HG02798 (cell line): Measurements from ENCODE around the gene UVRAG.

ENCODE experiments used
- ATAC-seq: cut with Tn5 transposase; IDR thresholded peaks from one replicate; pipeline ENCODE4 v1.9.1; 2021; ENCODE audit warnings: mild to moderate bottlenecking; ENCODE audit not compliant: unreplicated experiment, poor library complexity

UVRAG gene

DNA sequence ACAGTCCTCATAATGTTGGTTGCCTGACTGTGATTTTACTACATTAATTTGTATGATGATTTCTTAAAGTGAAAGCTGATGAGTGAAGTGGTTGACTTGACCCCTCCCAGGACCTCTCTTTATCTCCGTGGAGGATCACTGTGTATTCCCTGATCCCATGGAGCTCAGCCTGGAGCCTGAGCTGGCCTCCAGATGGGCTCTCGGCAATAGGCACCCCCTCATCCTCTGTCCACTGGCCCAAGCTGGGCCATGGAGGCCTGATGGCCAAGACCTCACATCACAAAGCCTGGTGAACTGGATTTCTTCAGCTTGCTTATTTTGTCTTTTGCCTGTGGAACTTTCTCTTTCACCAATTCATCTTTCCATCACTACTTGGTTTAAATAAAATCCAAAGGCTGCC, 316.1 kb downstream of the UVRAG start:
- ATAC-seq: no peak

DNA sequence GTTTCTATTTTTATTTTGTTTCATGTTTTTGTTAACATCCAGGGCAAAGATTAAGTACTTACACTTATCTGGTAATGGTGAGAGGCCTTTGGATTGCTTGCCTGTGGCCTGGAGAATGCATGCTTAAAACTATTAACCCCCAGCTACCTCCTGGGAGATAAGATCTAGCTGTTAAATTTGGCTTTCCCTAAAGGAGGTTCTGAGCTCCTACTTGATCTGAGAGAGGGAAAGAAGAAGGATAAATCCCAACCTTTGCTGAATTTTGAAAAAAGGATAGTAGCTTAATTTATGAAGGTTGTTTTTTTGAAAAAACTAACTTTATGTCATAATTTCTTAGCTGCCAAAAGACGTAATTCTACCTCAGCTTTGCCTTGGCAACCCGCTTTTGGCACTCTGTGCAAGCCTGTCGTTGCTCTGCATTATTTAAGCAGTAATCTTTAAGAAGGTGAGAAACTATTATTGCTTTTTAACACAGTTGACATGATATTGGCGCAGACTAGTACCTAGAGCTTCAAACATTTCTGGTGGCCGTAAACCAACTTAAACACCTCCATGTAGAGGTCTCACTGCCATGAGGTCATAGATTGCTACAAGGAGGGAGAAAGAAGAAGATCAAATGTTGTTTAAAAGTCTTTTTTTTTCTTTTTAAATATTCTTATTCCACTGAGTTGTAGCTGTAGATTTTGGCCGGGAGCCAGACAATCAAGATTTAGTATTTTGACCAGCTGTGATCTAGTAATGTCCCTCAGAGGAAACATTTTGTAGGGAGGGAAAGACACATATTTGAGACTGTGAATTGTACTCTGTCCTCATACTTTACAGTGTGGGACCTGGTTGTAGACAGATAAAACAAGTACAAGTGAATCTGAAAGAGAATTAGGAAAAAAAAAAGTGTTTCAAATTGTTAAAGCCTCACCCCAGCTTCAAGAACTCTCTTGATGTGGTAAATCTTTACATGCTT, 316.9 kb downstream of the UVRAG start:
- ATAC-seq: no peak

DNA sequence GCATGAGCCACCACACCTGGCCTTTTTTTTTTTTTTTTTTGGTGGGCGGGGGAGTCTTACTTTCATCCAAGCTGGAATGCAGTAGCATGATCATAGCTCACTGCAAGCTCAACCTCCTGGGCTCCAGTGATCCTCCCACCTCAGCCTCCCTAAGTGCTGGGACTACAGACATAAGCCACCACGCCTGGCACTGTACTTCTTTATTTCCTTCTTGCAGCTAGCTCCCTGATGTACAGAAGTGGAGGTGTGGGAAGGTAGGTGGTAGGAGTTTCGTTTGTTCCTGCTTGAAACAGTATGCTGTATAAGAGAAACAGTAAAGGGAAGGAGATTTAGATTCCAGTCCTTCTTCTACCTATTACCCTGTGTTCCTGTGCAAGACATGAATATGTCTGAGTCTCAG, 319.2 kb downstream of the UVRAG start:
- ATAC-seq: no peak

DNA sequence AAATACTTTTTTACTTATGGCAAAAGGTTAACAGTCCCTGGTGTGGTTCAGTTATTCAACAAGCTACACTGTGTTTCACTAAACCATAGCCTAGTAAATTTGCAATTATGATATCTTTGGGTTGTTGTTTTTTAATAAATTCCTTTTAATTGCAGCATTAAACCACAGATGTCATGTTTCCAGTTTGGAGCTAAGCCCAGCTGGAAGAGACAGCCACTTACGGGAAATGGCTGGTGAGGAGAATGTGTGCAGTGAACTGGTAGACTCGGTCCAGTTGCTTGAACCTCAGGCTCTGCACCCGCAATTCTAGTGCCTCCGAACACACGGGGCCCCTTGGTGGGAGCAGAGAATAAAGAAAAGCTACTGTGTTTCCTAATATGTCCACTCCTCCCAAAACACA, 320.5 kb downstream of the UVRAG start:
- ATAC-seq: no peak

DNA sequence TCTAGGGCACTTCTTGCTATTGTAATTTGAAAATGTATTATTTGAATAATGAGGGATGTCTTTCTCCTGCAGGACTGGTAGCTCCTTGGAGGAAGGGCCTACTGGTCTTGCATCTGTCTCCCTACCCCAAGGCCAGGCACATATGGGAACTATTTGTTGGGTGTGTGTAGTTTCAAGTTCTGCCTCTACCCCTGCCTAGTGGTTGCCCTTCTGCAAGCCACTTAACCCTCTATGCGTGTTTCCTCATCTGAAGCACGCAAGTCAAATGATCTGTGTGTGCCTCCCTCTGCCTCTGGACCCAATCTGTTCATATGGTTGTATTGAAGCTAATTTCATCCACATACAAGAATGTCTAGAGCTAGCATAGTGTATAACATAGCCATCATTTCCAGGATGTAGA, 324.3 kb downstream of the UVRAG start:
- no peak for ATAC-seq

DNA sequence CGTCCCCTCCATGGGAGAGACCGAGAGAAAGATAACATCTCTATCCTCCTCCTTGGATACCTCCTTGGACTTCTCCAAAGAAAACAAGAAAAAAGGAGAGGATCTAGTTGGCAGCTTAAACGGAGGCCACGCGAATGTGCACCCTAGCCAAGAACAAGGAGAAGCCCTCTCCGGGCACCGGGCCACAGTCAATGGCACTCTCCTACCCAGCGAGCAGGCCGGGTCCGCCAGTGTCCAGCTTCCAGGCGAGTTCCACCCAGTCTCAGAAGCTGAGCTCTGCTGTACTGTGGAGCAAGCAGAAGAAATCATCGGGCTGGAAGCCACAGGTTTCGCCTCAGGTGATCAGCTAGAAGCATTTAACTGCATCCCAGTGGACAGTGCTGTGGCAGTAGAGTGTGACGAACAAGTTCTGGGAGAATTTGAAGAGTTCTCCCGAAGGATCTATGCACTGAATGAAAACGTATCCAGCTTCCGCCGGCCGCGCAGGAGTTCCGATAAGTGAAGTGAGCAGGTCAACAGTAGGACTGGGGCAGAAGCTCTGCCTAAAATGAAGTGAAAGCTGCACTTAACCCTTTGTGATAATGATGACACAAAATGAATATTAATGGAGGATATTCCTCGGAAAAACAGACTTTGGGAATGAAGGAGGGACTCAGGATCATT, 326.0 kb downstream of the UVRAG start:
- ATAC-seq: no peak

DNA sequence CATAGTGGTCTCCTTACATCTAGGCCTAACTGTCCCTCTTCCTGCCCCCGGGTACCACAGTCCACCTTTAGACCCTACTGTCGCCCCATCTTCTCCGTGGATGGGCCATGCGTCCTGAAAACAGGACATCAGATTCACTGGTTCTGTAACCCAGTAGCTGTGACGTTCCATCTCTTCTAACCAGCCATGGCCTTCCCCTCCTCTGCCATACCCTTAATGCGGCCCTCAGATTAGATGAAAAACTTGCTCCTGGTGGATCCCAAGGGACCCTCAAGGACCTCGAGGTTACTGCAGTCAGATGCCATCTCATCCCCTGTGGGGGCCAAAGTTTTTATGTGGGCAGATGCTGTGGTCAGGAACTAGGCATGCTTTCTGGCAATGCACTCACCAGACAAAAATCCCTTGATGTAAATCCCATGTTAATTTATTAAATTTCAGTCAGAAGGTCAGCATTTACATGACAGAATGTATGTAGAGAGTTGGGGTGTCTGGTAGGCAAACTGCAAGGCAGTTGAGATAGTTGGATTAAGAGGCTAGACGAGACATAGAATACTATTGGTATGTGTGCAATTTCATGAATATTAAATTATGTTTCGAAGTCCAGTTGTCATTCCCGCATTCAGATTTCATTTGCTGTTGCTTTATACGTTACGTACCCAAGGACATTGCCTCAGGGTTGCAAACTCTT, 327.0 kb downstream of the UVRAG start:
- no peak for ATAC-seq

DNA sequence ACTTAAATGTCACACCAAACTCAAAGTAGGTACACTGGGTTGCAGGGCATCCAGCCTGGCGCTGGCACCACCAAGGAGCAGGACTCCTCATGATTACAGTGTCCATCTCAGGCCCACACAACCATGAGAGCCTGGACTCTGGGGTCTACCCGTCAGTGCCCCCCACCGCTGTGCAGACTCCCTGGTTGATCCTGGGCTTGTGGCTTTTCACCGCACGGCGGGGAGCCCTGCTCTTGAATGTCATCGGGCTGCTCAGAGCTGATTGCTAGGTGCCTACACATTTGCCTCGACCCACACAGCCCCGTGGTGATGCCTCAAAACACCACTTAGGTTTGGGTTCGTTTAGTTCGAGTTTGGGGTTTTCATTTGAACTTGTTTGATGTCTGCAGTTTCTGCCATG, 328.3 kb downstream of the UVRAG start:
- ATAC-seq: no peak

DNA sequence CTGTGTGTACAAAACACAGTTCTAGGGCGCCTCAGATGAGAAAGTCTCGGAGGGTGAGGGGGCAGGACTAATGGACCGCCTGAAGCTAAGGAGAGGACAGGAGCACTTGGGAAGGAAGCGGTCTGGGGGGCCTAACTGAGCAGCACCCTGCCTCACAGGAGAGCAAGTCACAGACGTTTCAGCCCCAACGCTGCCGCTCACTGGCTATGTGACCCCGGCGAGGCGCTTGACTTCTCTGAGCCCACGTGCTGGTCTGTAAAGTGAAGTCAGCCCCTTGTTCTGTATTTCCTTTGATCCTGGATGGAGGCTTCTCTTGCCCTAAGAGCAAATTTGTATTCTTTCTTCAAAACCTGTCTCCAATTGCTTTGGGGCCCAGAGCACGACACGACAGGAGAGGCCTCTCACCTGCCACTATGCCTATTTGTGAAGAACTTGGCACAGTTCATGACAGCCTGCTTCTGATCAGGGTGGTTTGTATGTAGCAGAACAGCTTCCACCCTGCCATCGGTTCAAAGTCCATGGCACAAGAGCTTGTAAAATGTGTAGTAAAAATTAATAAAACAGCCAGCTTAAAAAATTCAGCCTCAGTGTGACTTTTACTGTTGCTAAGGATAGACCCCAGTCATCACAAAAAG, 332.2 kb downstream of the UVRAG start:
- no peak for ATAC-seq

DNA sequence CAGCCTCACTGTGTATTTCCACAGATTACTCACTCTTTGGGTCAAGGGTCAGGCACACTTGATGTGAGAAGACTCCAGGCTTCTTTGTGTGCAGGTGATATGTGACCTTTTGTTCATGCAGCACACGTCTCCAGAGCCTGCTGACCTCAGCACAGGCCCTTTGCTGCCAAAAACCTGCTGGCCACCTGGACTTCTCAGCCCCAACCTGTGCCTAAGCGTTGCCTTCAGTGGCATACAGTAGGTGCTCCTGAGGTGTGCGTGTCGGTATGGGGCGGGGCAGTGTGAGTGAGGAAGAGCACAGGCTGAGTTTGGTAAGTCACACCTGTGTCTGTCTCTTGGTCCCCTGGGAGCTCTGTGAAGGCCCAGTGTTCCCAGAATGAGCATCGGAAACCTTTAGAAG, 333.2 kb downstream of the UVRAG start:
- no peak for ATAC-seq

DNA sequence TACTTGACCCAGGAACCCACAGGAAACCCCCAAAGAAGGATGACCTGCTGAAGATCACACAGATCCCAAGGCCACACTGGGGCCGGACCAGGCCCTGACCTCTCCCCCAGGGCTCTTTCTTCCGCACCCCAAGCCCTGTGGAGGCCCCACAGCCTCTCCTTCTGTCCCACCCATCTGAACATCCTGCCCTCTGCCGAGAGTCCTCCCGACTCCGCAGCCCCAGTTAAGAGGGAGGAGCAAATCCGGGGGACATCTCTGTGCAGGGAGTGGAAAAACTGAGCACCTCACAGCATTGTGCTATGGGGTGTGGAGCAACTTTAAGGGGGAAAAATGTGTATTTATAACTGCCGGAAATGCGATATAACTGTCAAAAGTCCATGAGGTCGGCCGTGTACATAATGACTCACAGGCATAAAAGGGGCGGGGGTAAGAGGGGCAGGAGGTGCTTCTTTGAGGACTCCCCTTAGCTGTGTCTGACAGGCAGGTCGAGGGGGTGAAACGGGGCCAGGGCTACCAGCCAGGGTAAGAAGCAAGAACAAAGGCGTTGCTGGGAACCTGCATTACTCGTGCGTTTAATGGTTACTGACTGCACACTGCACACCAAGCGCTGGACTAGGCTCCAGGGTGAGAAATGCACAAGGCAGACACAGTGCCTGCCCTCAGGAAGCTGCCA, 334.1 kb downstream of the UVRAG start:
- ATAC-seq: no peak

DNA sequence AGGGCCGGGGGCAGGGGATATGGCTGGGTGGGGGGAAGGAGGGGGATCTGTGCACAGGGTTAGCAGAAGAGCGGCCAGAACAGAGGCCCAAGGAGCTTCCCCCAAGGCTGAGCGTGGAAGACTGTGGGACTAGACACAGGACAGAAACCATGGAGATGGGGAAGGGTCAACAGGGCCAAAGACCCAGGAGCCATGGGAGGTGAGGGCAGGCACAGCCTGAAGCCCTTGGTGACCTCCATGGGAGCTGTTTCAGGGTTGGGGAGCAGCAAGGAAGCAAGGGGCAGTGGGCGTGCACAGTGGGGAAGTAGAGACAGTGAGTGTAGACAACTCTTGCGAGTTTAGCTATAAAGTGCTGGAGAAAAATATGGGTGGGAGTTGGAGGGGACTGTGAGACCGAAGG, 334.7 kb downstream of the UVRAG start:
- no peak for ATAC-seq

DNA sequence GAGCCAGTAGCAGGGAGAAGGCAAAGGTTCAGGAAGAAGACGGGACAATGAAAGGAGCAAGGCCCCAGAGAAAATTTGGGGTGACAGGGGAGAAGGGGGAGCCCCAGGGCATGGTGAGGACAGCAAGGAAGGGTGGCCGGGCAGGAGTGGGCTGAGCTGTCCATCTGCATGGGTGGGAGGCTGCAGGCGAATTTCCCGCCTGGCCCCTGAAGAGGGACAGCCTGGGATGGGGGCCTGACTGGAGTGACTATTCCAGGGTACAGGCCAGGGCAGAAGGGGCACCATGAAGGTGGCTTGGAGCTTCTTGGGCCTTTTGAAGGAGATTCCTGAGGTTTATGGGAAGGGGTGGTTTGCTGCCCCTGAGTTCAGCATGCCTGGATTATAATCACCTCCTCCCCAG, 335.1 kb downstream of the UVRAG start:
- no peak for ATAC-seq

DNA sequence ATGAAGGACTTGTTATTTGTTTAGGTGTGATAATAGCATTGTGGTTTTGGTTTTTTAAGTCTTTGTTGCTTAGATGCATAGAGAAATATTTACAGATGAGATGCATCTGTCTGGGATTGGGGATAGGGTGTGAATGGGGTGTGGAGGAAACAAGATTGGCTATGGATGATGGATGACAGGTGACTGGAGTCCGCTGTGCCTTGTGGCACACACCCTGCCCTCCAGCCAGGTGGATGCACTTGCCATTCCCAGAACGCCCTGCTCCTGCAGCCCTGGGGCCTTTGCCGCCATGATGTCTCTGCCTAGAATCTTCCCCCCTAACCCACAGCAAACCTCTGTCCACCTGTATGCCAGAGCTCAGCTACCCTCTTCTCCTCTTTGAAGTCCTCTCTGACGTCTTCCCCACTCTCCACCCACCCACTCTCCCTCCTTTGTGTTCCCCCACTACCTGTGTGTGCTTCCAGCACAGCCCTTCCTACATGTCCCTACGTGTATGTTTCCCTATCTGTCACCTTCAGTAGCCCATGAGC, 336.6 kb downstream of the UVRAG start:
- no peak for ATAC-seq

DNA sequence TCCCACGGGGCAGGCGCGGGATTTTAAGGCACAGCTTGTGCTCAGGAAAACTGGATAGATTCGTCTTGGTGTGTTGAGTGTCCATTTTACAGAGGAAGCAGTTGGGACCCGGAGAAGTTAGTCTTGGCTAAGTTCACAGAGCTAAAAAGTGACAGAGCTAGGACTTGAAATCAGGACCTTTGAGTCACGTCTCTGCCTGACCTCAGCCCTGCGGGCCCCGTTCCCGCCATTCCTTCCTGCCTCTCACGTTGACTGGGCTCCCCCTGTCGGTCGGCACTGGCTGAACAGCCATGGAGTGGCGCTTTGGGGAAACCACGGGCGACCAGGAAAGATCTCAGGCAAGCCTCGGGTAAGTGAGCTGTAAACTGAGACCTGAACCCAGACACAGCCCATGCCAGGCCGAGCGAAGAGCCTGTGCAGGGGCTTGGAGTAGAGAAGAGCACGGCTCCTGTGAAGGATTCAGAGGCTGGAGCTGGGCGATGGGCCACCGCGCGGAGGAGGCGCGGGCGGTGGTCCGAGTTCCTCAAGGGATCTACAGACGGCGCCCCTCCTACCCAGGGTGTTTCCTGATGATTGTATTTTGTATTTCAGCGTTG, 337.2 kb downstream of the UVRAG start:
- peak; percentile 65 for ATAC-seq

DNA sequence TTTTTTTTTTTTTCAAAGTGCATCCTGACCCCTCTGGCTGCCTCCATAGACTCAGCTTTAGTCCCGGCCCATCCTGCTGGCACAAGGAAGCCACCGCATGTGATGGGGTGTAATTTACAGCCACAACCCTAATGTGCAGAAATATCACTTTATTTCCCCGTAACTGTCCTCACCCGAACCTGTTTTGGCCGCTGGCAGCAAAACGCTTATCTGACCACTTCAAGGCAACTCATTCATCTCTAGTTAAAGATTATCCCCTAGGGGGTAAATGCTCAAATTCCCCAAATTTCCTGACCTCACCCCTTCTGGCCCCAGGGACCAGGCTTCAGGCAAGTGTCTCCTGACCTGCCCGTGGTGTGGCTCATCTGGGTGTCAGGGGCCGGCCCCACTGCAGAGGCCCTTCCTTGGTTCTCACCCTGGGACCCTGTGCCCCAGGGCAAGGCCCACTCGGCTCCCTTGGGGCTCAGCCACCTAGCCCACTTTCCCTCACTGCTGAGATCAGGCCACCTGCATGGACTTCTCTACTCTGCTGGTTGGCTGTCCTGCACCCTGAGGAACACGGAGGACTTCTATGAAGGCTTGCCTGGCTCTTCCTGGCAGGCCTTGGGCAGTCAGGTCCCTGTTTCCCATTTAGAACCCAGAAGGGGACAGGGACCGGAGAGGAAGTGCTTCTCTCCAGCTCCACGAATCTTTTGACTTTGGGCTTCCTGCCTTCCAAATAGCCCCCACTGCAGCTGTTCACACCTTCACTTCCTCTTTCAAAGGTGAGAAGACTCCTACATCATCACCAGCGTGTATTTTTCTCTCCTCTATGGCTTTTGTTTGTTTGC, 337.9 kb downstream of the UVRAG start:
- ATAC-seq: peak; percentile 61

DNA sequence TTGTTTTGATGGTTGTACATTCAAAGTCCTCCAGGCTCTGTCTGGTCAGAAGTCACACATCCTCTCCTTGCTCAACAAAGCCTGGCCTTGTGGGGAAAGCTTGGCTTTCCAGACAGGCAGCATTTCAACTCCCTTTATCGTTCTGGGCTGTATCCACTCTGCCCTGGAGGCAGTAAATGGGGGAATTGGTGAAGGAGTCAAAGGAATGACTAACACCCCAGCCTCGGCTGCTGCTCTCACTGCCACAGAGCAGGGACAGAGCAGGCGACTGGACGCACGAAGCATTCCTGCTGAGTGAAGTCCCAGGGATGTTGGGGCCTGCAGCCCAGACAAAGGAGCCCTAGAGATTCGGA, 338.5 kb downstream of the UVRAG start:
- no peak for ATAC-seq

DNA sequence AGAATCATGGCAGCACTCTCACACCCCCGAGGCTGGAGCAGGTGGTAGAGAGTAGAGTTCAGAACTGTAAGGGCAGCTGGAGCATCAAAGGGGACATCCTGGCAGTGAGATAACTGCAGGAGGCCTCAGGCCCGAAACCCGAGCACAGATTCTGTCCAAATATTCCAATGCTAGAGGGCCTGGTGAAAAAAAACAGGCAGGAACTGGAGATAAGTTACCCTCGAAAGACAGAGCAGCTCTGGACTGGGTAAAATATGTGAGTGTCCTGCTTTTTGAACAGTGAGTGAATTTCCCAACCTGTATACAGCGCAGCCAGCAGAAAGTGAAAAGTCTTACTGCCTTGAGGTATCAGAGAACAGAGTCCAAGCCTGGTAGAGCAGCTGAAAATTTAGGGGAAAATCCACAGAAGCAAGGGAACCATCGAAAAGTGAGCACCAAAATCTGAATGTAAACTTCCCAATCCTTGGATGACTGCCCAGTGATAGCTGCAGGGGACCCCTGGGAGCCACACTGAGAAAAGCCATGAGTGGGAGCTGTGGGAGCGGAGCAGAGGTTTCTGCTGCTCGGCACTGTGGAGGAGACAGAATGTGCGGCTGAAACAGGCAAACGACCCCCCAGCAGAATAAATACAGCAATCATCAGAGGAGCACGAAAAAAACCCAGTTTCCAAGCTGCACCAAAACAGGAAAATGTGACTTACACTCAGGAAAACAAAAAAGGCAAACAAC, 340.7 kb downstream of the UVRAG start:
- ATAC-seq: no peak
